Body of pancreas (tissue), 4 donors: ENCODE results near the gene NAA11. TPM values are rescaled to one million over a fixed set of nuclear protein-coding genes. Genes with fewer than 3 reads are reported as not detected.

Experiments used
- ATAC-seq: fragments of 150-250 bp; one replicate; pipeline ENCODE4 v1.9.1; 2016
- DNase-seq, 4 donors: peaks; one replicate each; pipeline ENCODE4 v3.0.0-alpha.2; 2019
- H3K27ac ChIP-seq, 4 donors: fragments of 200-600 bp; sonication (generic); 1 replicate in 3 of 4; 2 replicates in 1 of 4; pipeline versions ENCODE4 v1.5.1 to v1.6.1; 2016 to 2019; ENCODE audit warnings: mild to moderate bottlenecking in 1 of 4, mixed read lengths in 1 of 4, moderate library complexity in 1 of 4
- H3K27me3 ChIP-seq, 2 donors: fragments of 200-600 bp; sonication (generic); one replicate each; pipeline ENCODE4 v1.6.0; 2016; ENCODE audit warnings: mild to moderate bottlenecking in 1 of 2
- H3K36me3 ChIP-seq, 2 donors: fragments of 200-600 bp; sonication (generic); replicated peaks in 1 of 2; 2 replicates each; pipeline ENCODE4 v1.5.1; 2016; ENCODE audit warnings: low read depth in 2 of 2; ENCODE audit not compliant: insufficient read depth in 1 of 2
- H3K4me1 ChIP-seq: fragments of 200-600 bp; sonication (generic); one replicate; pipeline ENCODE4 v1.6.0; 2016
- H3K4me3 ChIP-seq, 2 donors: fragments of 200-600 bp; sonication (generic); 1 replicate in 1 of 2; 2 replicates in 1 of 2; pipeline ENCODE4 v1.5.1; 2016 to 2019
- H3K9me3 ChIP-seq, 3 donors: fragments of 200-600 bp; sonication (generic); 1 replicate in 2 of 3; 2 replicates in 1 of 3; pipeline ENCODE4 v1.5.1; 2016
- CTCF ChIP-seq, 7 experiments: fragments of 450-650 bp in 4 of 7; fragments of 200-600 bp in 3 of 7; sonication (generic) in 3 of 7; IDR thresholded peaks; one replicate each; pipeline ENCODE4 v1.5.1; 2016 to 2019; ENCODE audit warnings: antibody characterized with exemption in 7 of 7
- POLR2A ChIP-seq, 3 donors: fragments of 450-650 bp; IDR thresholded peaks; one replicate each; pipeline ENCODE4 v1.6.1; 2016; ENCODE audit warnings: antibody characterized with exemption in 3 of 3, mild to moderate bottlenecking in 2 of 3
- WGBS, 2 donors: methylation state at CpG; one replicate each; pipeline ENCODE4 v1.1.5; 2017; 5-methylcytosine and 5-hydroxymethylcytosine counted together
- intact Hi-C: fragments of 100-400 bp; cut with DNase I; formaldehyde crosslinking; loops from one replicate; pipeline ENCODE4 v1.15.1; 2023
- total RNA-seq, 2 donors: library from RNA; depleted of rRNA; stranded (reverse); fragments of >200 nt; gene quantifications; one replicate each; pipeline ENCODE4 v1.1.0, GENCODE V29; 2016

NAA11 gene
- total RNA-seq, 2 donors from 2014 or later = not detected

GRCh38 chr4:79306795-79307194, 19.1 kb downstream of the NAA11 start:
- no peaks in the 10 kb centered on the region for H3K9me3 ChIP-seq
- TF ChIP-seq POLR2A (IDR thresholded peaks at IDR 0.05) = no peak
- TF ChIP-seq CTCF (IDR thresholded peaks at IDR 0.05) = no peak
- DNase-seq = no peak
- WGBS, 2 donors = 62 to 69% methylated on average over 3 of the region's 3 CpGs
- H3K27me3 ChIP-seq = no peaks in the 10 kb centered on the region
- ATAC-seq = no peak
- H3K4me1 ChIP-seq = no peaks in the 10 kb centered on the region
- no peak overlapping the region for H3K27ac ChIP-seq
- H3K36me3 ChIP-seq = no peaks in the 10 kb centered on the region
- no peak overlapping the region for H3K4me3 ChIP-seq
- intact Hi-C loops = no loop called here

- DNase-seq (no peak), ATAC-seq (no peak)
- H3K4me3 ChIP-seq = no peak overlapping the region
- TF ChIP-seq CTCF (IDR thresholded peaks at IDR 0.05) = no peak
- no peak overlapping the region for H3K27ac ChIP-seq
- no peaks in the 10 kb centered on the region for H3K27me3 ChIP-seq
- H3K9me3 ChIP-seq = no peaks in the 10 kb centered on the region
- 70 to 77% methylated on average over 2 of the region's 2 CpGs for WGBS, 2 donors
- H3K4me1 ChIP-seq = no peaks in the 10 kb centered on the region
- intact Hi-C loops = no loop called here
- no peaks in the 10 kb centered on the region for H3K36me3 ChIP-seq
Observed at GRCh38 chr4:79300280-79300679, 25.6 kb downstream of the NAA11 start.

GRCh38 chr4:79298484-79298883, 27.4 kb downstream of the NAA11 start:
- TF ChIP-seq POLR2A (IDR thresholded peaks at IDR 0.05) (no peak), CTCF (IDR thresholded peaks at IDR 0.05) (no peak)
- Histone ChIP-seq H3K36me3 (no peaks in the 10 kb centered on the region), H3K9me3 (no peaks in the 10 kb centered on the region), H3K27me3 (no peaks in the 10 kb centered on the region), H3K27ac (no peak overlapping the region), H3K4me1 (no peaks in the 10 kb centered on the region), H3K4me3 (no peak overlapping the region)
- DNase-seq (no peak), ATAC-seq (no peak)
- intact Hi-C loops = no loop called here
- WGBS, 2 donors = 77 to 83% methylated on average over 6 of the region's 6 CpGs

DNA sequence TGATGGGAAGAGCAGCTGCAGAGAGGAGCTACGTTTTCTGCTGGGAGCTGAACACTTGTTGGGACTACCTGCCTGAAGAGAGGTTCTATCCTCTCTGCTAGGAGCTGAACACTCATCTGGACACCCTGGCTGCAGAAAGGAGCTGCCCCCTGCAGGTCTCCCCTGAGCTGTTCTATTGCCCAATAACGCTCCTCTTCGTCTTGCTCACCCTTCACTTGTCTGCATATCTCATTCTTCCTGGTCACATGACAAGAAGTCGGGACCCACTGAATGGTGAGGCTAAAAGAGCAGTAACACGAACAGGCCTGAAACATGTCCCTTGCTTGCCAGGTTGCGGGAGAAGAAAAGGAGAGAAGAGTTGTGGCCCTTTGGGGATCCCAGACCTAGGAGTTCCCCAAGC, 27.8 kb downstream of the NAA11 start:
- 70 to 77% methylated on average over 6 of the region's 6 CpGs for WGBS, 2 donors
- TF ChIP-seq CTCF (IDR thresholded peaks at IDR 0.05) = no peak
- TF ChIP-seq POLR2A (IDR thresholded peaks at IDR 0.05) = no peak
- no peak overlapping the region for H3K27ac ChIP-seq
- no peaks in the 10 kb centered on the region for H3K27me3 ChIP-seq
- no peak overlapping the region for H3K4me3 ChIP-seq
- ATAC-seq (no peak), DNase-seq (no peak)
- no peaks in the 10 kb centered on the region for H3K36me3 ChIP-seq
- no peaks in the 10 kb centered on the region for H3K4me1 ChIP-seq
- intact Hi-C loops = no loop called here
- H3K9me3 ChIP-seq = no peaks in the 10 kb centered on the region

DNA sequence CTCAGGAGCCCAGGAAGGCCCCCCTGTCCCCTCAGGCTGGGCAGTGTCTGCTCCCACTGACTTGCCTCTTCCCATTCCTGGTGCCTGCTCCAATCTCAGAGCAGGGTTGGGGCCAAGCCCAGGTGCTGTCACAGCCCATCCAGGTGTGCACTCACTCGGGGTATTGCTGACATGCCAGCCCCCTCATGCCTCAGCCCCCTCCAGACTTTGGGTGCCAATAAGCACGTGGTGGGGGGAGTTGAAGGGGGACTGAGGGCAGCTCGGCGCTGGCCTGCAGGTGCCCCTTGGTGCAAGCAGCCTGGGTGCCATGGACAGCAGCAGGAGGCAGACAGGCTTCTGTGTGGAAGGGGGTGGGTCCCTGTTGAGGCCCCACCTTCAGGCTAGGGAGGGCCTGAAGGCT, 28.4 kb downstream of the NAA11 start:
- intact Hi-C loops = no loop called here
- 75% methylated on average over 4 of the region's 4 CpGs; no CpG with 5 or more reads in 1 of the 2 donors for WGBS, 2 donors
- Histone ChIP-seq H3K27ac (no peak overlapping the region), H3K9me3 (no peaks in the 10 kb centered on the region), H3K27me3 (no peaks in the 10 kb centered on the region), H3K36me3 (no peaks in the 10 kb centered on the region), H3K4me3 (no peak overlapping the region), H3K4me1 (no peaks in the 10 kb centered on the region)
- no peak for ATAC-seq
- DNase-seq = no peak
- TF ChIP-seq POLR2A (IDR thresholded peaks at IDR 0.05) (no peak), CTCF (IDR thresholded peaks at IDR 0.05) (no peak)
